ENCODE measurements around the gene LAMA3.
A peak's percentile ranks its signal among the peaks of the same experiment; 100 is the strongest.

The LAMA3 gene

GRCh38 chr18:23684515-23685197 is 4.6 kb upstream of the LAMA3 start (continued):
- peak; percentile 59; the same call in 1 of the 2 replicates for TF ChIP-seq ZNF362 (tag by site-specific recombination; IDR thresholded peaks at IDR 0.05)
- peak; percentile 24; the same call in 1 of the 2 replicates for TF ChIP-seq SP7 (tag by site-specific recombination; IDR thresholded peaks at IDR 0.05)
- TF ChIP-seq ZNF654 (tag by site-specific recombination; IDR thresholded peaks at IDR 0.05; ENCODE audit: low read depth): no peak
- TF ChIP-seq PRDM4 (tag by site-specific recombination; IDR thresholded peaks at IDR 0.05): peak; percentile 88
- TF ChIP-seq ZNF23 (tag by site-specific recombination; IDR thresholded peaks at IDR 0.05; ENCODE audit: borderline replicate concordance): no peak
- TF ChIP-seq ZNF623 (tag by site-specific recombination; IDR thresholded peaks at IDR 0.05): no peak
- peak; percentile 71 for TF ChIP-seq ZNF398 (tag by site-specific recombination; IDR thresholded peaks at IDR 0.05)
- no peak for TF ChIP-seq ZBTB20 (tag by site-specific recombination; IDR thresholded peaks at IDR 0.05)
- TF ChIP-seq HOXC10 (CRISPR knock-in tag; IDR thresholded peaks at IDR 0.05): no peak
- no peak for TF ChIP-seq ELK4 (IDR thresholded peaks at IDR 0.05; ENCODE audit: borderline replicate concordance, low read depth, low read length)
- TF ChIP-seq ZNF280C (tag by site-specific recombination; IDR thresholded peaks at IDR 0.05): no peak
- no peak for TF ChIP-seq SCRT2 (tag by site-specific recombination; IDR thresholded peaks at IDR 0.05)
- TF ChIP-seq ZNF600 (tag by site-specific recombination; IDR thresholded peaks at IDR 0.05): no peak
- peak; percentile 39; the same call in 1 of the 2 replicates for TF ChIP-seq WT1 (tag by site-specific recombination; IDR thresholded peaks at IDR 0.05)
- TF ChIP-seq ZNF501 (tag by site-specific recombination; IDR thresholded peaks at IDR 0.05): peak; percentile 83
- TF ChIP-seq ZNF146 (tag by site-specific recombination; IDR thresholded peaks at IDR 0.05): peak; percentile 76; the same call in 1 of the 2 replicates
- TF ChIP-seq SCRT1 (tag by site-specific recombination; IDR thresholded peaks at IDR 0.05; ENCODE audit: borderline replicate concordance): peak; percentile 79
- no peak for TF ChIP-seq ZNF311 (tag by site-specific recombination; IDR thresholded peaks at IDR 0.05; ENCODE audit: borderline replicate concordance)
- TF ChIP-seq ZNF639 (tag by site-specific recombination; IDR thresholded peaks at IDR 0.05): peak; percentile 90; the same call in 1 of the 2 replicates
- TF ChIP-seq ZNF777 (tag by site-specific recombination; IDR thresholded peaks at IDR 0.05; ENCODE audit: borderline replicate concordance): no peak
- no peak for TF ChIP-seq ZNF132 (tag by site-specific recombination; IDR thresholded peaks at IDR 0.05; ENCODE audit: borderline replicate concordance)
- 0 out of 2 replicates have a peak, but pooled peaks have one; percentile 44 for TF ChIP-seq ZBTB49 (tag by site-specific recombination; IDR thresholded peaks at IDR 0.05; ENCODE audit: low read depth)
- 0 out of 2 replicates have a peak, but pooled peaks have one; percentile 35 for TF ChIP-seq GFI1B (tag by site-specific recombination; IDR thresholded peaks at IDR 0.05)
